ENCODE results near the gene DNAJC8. TPM values are rescaled to one million over a fixed set of nuclear protein-coding genes. Genes with fewer than 3 reads are reported as not detected.

DNAJC8 gene
- total RNA-seq, 1 donor from 2014 or later, result 66.2 TPM

Other genes starting within 250 kb of the DNAJC8 start
- 20.1 TPM for gene EYA3, start 144.4 kb downstream of the DNAJC8 start, total RNA-seq
- 7.0 TPM for gene PTAFR, start 56.3 kb downstream of the DNAJC8 start, total RNA-seq
- 92.2 TPM for gene ATP5IF1, start 3.1 kb upstream of the DNAJC8 start, total RNA-seq
- 5.8 TPM for gene SESN2, start 26.5 kb upstream of the DNAJC8 start, total RNA-seq
- gene MED18, start 96.0 kb upstream of the DNAJC8 start, total RNA-seq, result 10.7 TPM
- gene PHACTR4, start 136.7 kb upstream of the DNAJC8 start, total RNA-seq, result 36.5 TPM

All from sciatic nerve (tissue), 1 donor.